ENCODE data around the gene DMBX1.

DMBX1 gene

GRCh38 chr1:46510998-46511365, 21.3 kb downstream of the DMBX1 start:
- no peaks in the 10 kb centered on the region for H3K9me3 ChIP-seq
- no peaks in the 10 kb centered on the region for H3K36me3 ChIP-seq
- no peaks in the 10 kb centered on the region for H3K27me3 ChIP-seq
- no peak for DNase-seq
- no peak overlapping the region for H3K4me3 ChIP-seq (ENCODE audit: low read depth, low read length)
- H3K4me1 ChIP-seq, result no peaks in the 10 kb centered on the region
- TF ChIP-seq, protein P1, sequence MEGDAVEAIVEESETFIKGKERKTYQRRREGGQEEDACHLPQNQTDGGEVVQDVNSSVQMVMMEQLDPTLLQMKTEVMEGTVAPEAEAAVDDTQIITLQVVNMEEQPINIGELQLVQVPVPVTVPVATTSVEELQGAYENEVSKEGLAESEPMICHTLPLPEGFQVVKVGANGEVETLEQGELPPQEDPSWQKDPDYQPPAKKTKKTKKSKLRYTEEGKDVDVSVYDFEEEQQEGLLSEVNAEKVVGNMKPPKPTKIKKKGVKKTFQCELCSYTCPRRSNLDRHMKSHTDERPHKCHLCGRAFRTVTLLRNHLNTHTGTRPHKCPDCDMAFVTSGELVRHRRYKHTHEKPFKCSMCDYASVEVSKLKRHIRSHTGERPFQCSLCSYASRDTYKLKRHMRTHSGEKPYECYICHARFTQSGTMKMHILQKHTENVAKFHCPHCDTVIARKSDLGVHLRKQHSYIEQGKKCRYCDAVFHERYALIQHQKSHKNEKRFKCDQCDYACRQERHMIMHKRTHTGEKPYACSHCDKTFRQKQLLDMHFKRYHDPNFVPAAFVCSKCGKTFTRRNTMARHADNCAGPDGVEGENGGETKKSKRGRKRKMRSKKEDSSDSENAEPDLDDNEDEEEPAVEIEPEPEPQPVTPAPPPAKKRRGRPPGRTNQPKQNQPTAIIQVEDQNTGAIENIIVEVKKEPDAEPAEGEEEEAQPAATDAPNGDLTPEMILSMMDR (IDR thresholded peaks at IDR 0.05; ENCODE audit: low read depth, low read length), result no peak

- Histone ChIP-seq H3K9me3 (no peaks in the 10 kb centered on the region), H3K4me3 (ENCODE audit: low read depth, low read length) (no peak overlapping the region), H3K27me3 (no peaks in the 10 kb centered on the region), H3K36me3 (no peaks in the 10 kb centered on the region), H3K4me1 (no peaks in the 10 kb centered on the region)
- no peak for DNase-seq
- TF ChIP-seq, protein P1 (IDR thresholded peaks at IDR 0.05; ENCODE audit: low read depth, low read length), result no peak
These were observed 22.6 kb downstream of the DMBX1 start for GRCh38 chr1:46512135-46512791.

GRCh38 chr1:46512792-46513190, 23.2 kb downstream of the DMBX1 start:
- Histone ChIP-seq H3K4me3 (ENCODE audit: low read depth, low read length) (no peak overlapping the region), H3K9me3 (no peaks in the 10 kb centered on the region), H3K4me1 (no peaks in the 10 kb centered on the region), H3K27me3 (no peaks in the 10 kb centered on the region), H3K36me3 (no peaks in the 10 kb centered on the region)
- TF ChIP-seq, protein P1 (IDR thresholded peaks at IDR 0.05; ENCODE audit: low read depth, low read length), result no peak
- DNase-seq, result no peak

GRCh38 chr1:46513536-46513935, 23.9 kb downstream of the DMBX1 start:
- Histone ChIP-seq H3K9me3 (no peaks in the 10 kb centered on the region), H3K27me3 (no peaks in the 10 kb centered on the region), H3K4me3 (ENCODE audit: low read depth, low read length) (no peak overlapping the region), H3K4me1 (no peaks in the 10 kb centered on the region), H3K36me3 (no peaks in the 10 kb centered on the region)
- no peak for DNase-seq
- TF ChIP-seq, protein P1 (IDR thresholded peaks at IDR 0.05; ENCODE audit: low read depth, low read length), result no peak

- no peaks in the 10 kb centered on the region for H3K4me1 ChIP-seq
- TF ChIP-seq, protein P1 (IDR thresholded peaks at IDR 0.05; ENCODE audit: low read depth, low read length), result no peak
- H3K4me3 ChIP-seq (ENCODE audit: low read depth, low read length), result no peak overlapping the region
- H3K36me3 ChIP-seq, result no peaks in the 10 kb centered on the region
- DNase-seq, result no peak
- no peaks in the 10 kb centered on the region for H3K9me3 ChIP-seq
- H3K27me3 ChIP-seq, result no peaks in the 10 kb centered on the region
These were observed 25.9 kb downstream of the DMBX1 start for GRCh38 chr1:46515576-46515975.

- Histone ChIP-seq H3K4me3 (ENCODE audit: low read depth, low read length) (no peak overlapping the region), H3K9me3 (no peaks in the 10 kb centered on the region), H3K4me1 (no peaks in the 10 kb centered on the region), H3K36me3 (no peaks in the 10 kb centered on the region), H3K27me3 (no peaks in the 10 kb centered on the region)
- no peak for DNase-seq
- TF ChIP-seq, protein P1 (IDR thresholded peaks at IDR 0.05; ENCODE audit: low read depth, low read length), result no peak
These were observed 26.7 kb downstream of the DMBX1 start for GRCh38 chr1:46516200-46516950.
